Cardiac fibroblast (primary cell): ENCODE results near the gene PABPN1L.

Experiments
- DNase-seq, 2 donors: peaks; one replicate each; pipeline versions ENCODE4 v3.0.0 to v3.0.0-alpha.2; 2010; ENCODE audit warnings: low read depth in 2 of 2
- H3K4me3 ChIP-seq, 2 donors: replicated peaks in 1 of 2; 1 replicate in 1 of 2; 2 replicates in 1 of 2; pipeline ENCODE4 v1.5.1; 2011; ENCODE audit warnings: low read depth in 2 of 2, low read length in 2 of 2, mild to moderate bottlenecking in 2 of 2, moderate library complexity in 1 of 2
- CTCF ChIP-seq: IDR thresholded peaks from one replicate; pipeline ENCODE4 v1.5.1; 2011; ENCODE audit warnings: low read depth, mild to moderate bottlenecking, low read length, inconsistent platforms

PABPN1L gene

DNA sequence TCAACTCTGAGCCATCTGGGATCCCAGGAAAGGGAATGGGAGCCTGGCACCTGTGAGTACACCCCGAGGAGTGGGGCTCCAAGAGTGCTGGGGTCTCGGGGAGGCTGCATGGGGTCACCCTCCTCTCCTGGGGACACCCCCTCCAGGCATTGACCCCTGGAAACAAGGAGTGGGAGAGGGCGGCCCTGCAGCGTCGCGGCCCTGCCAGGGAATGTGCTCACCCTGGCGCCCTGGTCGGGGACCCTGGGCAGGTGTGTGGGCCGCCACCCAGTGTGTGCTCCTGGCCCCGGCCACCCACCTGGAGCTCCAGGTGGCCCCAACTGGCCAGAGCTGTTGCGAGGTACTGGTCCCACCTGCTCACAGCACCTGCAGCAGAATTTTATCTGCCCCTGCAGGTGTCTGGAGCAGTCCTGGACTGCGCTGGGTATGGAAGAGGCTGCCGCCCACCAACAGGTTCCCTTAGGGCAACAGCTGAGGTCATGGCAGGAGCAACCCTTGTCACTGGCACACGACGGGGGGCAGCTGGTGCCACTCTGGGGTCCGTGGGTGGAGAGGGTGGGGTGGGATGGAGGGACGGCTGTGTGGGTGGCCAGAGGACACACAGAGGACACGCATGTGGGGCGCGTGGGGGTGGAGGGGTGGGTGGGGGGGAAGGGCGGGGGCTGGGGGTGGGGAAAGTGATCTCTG lies 5.4 kb upstream of the PABPN1L start:
- no peak for TF ChIP-seq CTCF
- H3K4me3 ChIP-seq, result no peak overlapping the region
- no peak for DNase-seq

DNA sequence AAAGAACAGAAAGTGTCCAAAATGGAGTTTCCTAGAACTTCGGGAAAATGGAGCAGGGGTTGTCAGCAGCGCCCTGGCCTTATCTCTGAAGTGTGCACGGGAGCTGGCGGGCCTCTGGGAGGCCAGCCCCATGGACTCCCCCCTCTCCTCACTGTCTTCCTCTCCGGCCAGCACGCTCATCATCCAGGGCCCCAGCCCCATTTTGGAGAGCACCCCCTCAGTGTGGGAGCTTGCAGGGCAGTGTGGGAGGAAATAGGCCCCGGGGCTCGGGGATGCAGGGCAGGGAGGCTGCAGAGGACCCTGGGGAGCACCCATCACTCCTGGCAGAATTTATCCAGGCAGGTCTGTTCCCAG lies 4.9 kb upstream of the PABPN1L start:
- TF ChIP-seq CTCF, result no peak
- H3K4me3 ChIP-seq, result no peak overlapping the region
- DNase-seq, result no peak

GRCh38 chr16:88870608-88871348 lies 4.3 kb upstream of the PABPN1L start:
- H3K4me3 ChIP-seq, result no peak overlapping the region
- no peak for DNase-seq
- no peak for TF ChIP-seq CTCF

GRCh38 chr16:88869673-88869980 lies 3.2 kb upstream of the PABPN1L start:
- no peak overlapping the region for H3K4me3 ChIP-seq
- no peak for TF ChIP-seq CTCF
- no peak for DNase-seq

- DNase-seq, result no peak
- no peak overlapping the region for H3K4me3 ChIP-seq
- TF ChIP-seq CTCF, result no peak
Measured at GRCh38 chr16:88868974-88869672, 2.7 kb upstream of the PABPN1L start.

DNA sequence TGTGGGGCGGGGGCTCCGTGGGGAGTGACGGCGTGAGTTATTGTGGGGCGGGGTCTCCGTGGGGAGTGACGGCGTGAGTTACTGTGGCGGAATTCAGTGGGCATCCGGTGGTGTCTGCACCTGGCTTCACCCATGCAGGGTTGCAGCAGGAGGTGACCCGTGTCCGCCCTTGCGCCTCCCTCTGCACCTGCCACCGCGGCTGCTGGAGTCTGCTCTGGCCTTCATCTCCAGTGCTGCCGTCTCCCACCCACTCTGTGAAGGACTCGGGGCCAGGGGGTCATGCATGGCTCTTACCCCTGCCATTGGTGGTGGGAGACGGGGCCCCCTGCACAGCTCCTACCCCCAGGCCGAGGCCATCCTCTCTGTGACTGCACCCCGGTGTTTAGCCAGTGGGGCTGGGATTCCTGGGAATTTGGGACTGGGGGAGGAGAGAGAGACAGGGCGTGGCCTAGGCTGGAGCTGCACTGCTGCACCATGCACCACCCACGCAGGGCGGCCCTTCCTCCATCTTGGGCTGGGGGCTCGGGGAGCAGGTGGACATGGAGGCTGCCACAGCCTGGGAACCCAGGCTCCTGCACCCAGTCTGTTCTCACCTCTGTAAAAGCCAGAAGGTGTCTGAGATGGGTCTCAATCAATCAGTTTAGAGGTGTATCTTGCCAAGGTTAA lies 1.3 kb upstream of the PABPN1L start:
- no peak for DNase-seq
- TF ChIP-seq CTCF, result no peak
- no peak overlapping the region for H3K4me3 ChIP-seq
